IPS-NIHi7 (cell line): ENCODE measurements around the gene FEN1.

Source experiments
- DNase-seq: peaks from one replicate; pipeline ENCODE4 v3.0.0; 2012; ENCODE audit warnings: mixed read lengths; ENCODE audit errors: extremely low spot score

The FEN1 gene

GRCh38 chr11:61817471-61818202, 24.9 kb downstream of the FEN1 start:
- no peak for DNase-seq

DNA sequence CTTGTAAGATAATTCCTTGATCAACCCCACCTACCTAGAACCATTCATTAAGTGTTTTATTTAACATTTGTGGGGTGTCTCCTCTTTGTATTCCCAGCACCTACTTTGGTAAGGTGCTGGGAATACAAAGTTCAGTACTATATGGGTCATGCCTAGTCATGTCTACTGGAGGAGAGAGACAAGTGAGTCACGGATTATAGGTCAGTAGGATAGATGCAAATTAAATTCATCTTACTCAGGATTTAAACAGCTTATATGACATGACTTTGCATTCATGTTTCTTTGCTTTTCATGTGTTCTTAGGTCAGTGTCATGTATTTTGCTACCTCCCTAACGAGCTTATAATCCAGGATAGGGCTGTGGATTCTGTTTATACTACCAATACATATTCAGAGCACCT, 27.5 kb downstream of the FEN1 start:
- DNase-seq, result no peak

GRCh38 chr11:61826930-61827570, 34.3 kb downstream of the FEN1 start:
- DNase-seq, result peak; percentile 35

DNA sequence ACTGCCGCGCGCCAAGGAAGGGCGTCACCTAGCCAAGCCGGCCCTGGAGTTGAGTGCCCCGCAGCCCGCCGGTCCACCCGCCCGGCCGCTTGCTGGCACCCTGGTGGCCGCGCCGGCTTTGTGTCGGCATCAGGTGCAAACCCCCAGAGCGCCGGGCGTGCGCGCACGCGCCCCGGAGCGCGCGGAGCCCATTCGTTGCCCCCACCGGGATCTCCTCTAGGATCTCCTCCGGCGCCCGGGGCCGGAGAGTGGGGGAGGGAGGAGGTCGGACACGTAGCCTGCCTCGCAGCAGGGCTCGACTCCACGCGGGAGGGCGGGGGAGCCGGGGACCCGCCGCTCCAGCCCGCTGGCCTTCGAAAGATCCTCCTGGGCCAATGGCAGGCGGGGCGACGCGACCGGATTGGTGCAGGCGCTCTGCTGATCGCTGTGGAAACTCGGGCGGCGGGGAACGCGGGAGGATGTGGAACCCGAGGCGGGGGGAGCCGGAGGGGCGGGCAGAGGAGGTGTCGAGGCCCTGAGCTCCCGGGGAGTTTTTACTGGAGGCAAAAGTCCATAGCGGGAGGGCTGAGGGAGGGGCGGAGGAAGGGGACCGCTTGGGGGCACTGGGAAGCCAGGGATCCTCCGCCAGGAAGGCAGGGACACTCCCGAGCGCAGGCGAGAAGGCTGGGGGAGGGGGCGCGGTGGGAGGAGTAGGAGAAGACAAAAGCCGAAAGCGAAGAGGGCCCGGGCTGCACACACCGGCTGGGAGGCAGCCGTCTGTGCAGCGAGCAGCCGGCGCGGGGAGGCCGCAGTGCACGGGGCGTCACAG, 35.1 kb downstream of the FEN1 start, which contains the start of gene FADS2:
Gene FADS2, plus strand, starts transcription at position 730 of the 808 bp plus-strand sequence. CDS start 91 bp downstream, outside the sequence.
- DNase-seq, result peak; percentile 86

GRCh38 chr11:61828379-61828628, 35.6 kb downstream of the FEN1 start:
- no peak for DNase-seq

- peak; percentile 63 for DNase-seq
Observed at GRCh38 chr11:61828629-61829407, 36.1 kb downstream of the FEN1 start.

DNA sequence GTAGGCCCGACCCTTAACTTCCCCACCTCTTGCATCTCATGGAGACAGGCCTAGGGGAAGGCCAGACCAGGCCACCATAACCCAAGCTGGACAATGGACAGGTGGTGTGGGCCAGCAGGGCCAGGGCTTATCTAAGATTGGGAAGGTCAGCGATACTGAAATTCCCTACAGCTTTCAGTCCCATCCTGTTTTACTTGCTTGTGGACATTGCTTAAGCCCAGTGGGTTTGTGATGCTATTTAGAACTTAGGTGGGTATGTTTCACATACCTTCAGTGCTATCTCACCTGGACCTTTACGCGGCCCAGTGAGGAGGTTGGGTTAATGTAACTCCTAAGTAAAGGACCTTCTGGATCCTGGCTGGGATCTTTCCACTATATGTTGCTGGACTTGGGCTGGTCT, 37.1 kb downstream of the FEN1 start:
- no peak for DNase-seq

DNA sequence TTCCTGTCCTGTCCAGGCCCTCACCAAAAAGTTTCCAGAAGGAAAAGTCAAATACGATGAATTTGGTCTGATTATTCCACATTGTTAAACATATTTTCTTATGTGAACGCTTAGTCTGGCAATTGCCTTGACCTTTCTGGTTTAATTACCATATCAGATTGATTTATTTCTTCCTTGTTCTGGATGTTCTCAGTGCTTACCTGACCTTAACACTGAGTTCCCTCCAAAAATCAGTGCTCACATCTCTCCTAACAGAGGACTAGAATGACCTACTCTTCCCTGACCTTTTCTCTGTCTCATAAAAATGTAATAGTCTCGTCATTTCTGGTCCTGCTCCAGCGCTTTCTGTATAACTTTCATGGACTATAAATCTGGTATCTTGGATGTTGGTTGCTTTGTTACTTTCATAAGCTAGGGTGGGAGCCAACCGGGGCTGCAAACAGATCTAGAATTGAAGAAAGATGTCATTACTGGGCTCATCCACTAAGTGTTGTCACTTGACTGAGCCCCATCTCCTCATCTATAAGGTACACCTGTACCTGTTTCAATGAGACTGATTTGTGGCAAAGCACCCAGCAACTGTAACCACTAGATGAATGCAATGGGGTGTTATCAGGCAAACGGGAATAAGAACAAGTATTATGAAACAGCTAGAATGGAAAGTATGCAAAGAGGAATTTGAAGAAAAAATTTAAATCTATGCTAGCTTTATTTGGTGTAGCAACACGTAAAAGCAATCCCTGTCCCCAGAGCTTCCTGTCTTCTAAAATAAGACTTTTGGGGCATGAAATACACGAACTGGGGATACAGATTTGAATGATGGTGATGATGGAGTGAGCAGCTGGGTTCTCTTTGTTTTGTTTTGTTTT, 37.8 kb downstream of the FEN1 start:
- no peak for DNase-seq

GRCh38 chr11:61832207-61832606, 39.5 kb downstream of the FEN1 start:
- no peak for DNase-seq

DNA sequence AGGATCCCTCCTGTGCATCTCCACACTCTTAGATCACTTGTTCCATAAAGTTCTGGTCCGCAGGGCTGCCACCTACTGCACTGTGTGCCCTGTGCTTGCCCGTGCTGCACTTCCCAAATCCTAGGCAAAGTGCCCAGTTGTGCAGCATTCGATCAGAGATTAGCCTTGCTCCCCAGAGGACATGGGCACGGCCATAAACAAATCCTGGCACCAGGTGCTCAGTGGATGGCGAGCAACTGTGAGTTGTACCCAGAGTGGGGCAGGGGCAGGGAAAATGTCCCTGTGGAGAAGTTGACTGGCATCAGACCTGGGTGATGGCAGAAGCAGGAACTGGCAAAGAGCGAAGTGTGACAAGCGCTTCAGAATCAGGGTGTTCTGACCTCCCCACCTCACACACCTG, 40.0 kb downstream of the FEN1 start:
- no peak for DNase-seq

DNA sequence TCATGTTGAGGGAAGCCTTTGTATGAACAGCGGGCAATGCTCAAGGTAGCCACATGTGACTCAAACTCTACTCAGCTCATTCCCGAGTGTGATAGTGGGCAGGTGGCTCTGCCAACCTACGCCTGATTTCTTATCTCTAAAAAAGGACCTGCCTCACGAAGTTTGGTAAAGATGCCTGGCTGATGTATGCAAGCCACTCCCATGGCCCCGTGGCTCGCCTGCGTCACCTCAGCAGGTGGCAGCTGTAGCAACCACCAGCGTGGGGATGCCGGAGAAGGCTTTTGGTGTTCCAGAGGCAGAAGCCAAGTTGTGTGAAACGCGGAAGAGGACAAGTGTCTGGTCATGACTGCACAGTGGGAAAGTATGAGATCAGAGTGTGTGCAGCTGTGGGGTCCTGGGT, 40.8 kb downstream of the FEN1 start:
- no peak for DNase-seq

GRCh38 chr11:61833926-61834277, 41.2 kb downstream of the FEN1 start:
- no peak for DNase-seq

- DNase-seq, result peak; percentile 60
Observed at GRCh38 chr11:61834278-61835048, 41.8 kb downstream of the FEN1 start.

- DNase-seq, result no peak
Observed at GRCh38 chr11:61836193-61836592, 43.5 kb downstream of the FEN1 start.

GRCh38 chr11:61837411-61838005, 44.8 kb downstream of the FEN1 start:
- no peak for DNase-seq

DNA sequence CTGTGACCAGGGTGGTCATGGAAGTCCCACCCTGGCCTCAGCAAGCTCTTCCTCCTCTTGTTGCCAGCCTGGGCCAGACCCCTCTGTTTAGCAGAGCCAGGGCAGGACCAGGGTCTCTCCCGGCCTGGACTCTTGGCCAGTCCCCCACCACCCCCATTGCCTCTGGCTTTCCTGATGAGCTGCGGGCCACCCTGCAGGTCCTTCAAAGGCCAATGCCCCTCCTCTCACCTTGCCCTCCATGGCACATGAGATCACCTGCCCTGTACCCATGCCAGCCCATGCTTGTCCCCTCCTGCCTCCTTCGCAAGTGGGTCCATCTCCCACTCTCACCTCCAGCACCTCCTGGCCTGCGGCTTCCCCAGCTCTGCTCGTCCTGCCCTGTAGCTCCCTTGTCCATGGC, 45.8 kb downstream of the FEN1 start:
- no peak for DNase-seq

- no peak for DNase-seq
Observed at GRCh38 chr11:61838921-61839320, 46.2 kb downstream of the FEN1 start.

GRCh38 chr11:61839742-61840141, 47.0 kb downstream of the FEN1 start:
- DNase-seq, result no peak

DNA sequence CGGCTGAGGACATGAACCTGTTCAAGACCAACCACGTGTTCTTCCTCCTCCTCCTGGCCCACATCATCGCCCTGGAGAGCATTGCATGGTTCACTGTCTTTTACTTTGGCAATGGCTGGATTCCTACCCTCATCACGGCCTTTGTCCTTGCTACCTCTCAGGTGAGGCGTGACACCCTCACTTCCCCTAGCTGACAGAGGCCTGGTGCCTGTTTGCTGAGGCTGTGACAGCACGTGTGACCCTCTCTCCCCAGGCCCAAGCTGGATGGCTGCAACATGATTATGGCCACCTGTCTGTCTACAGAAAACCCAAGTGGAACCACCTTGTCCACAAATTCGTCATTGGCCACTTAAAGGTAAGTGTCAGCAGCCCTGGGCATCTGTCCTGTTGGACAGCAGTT, 47.7 kb downstream of the FEN1 start:
- no peak for DNase-seq
